D721Med (cell line): ENCODE data around the gene ZFYVE9.
"Not testable (repeated sequence)": the region's sequence is repeated elsewhere in the genome, so short reads cannot be mapped to it uniquely, and the experiment has no call there.

ENCODE experiments used
- DNase-seq: peaks from one replicate; pipeline ENCODE4 v3.0.0; 2011; ENCODE audit warnings: low spot score; ENCODE audit not compliant: insufficient read length
- FAIRE-seq: peaks from 2 replicates; lab custom pipeline; 2011; peaks lifted over from hg19 to GRCh38; lab: Jason Lieb, UNC
- CTCF ChIP-seq: IDR thresholded peaks from 2 replicates; pipeline ENCODE4 v1.5.1; 2012; ENCODE audit warnings: mild to moderate bottlenecking, control low read depth; ENCODE audit not compliant: insufficient read depth; ENCODE audit errors: missing control alignments

ZFYVE9 gene

GRCh38 chr1:52140633-52141512 is 1.0 kb upstream of the ZFYVE9 start:
- no peak for FAIRE-seq
- TF ChIP-seq CTCF, result no peak
- no peak for DNase-seq

GRCh38 chr1:52142220-52143183 is 613 bp downstream of the ZFYVE9 start:
- no peak for DNase-seq
- no peak for TF ChIP-seq CTCF
- no peak for FAIRE-seq

- no peak for TF ChIP-seq CTCF
- no peak for DNase-seq
- FAIRE-seq, result no peak
Measured at GRCh38 chr1:52145137-52145536, 3.2 kb downstream of the ZFYVE9 start.

GRCh38 chr1:52150445-52150844 is 8.6 kb downstream of the ZFYVE9 start:
- not testable (repeated sequence) for DNase-seq, FAIRE-seq

GRCh38 chr1:52150946-52151345 is 9.1 kb downstream of the ZFYVE9 start:
- no peak for TF ChIP-seq CTCF
- no peak for DNase-seq
- no peak for FAIRE-seq

- DNase-seq, result no peak
- no peak for FAIRE-seq
- TF ChIP-seq CTCF, result no peak
Measured at GRCh38 chr1:52152572-52152971, 10.7 kb downstream of the ZFYVE9 start.

GRCh38 chr1:52153010-52153409 is 11.1 kb downstream of the ZFYVE9 start:
- no peak for TF ChIP-seq CTCF
- no peak for DNase-seq
- FAIRE-seq, result no peak
